Tibial nerve (tissue), 4 donors: ENCODE data around the gene UTP3. TPM values are rescaled to one million over a fixed set of nuclear protein-coding genes. Genes with fewer than 3 reads are reported as not detected.

Source experiments
- DNase-seq, 2 donors: peaks; one replicate each; pipeline ENCODE4 v3.0.0-alpha.2; 2019; ENCODE audit warnings: low spot score in 2 of 2
- H3K27ac ChIP-seq, 4 donors: fragments of 200-600 bp; sonication (generic) in 3 of 4; one replicate each; pipeline ENCODE4 v1.5.1; 2017 to 2019; ENCODE audit warnings: mild to moderate bottlenecking in 1 of 4
- H3K27me3 ChIP-seq, 2 donors: fragments of 200-600 bp; sonication (generic) in 1 of 2; one replicate each; pipeline versions ENCODE4 v1.5.1 to v1.6.0; 2017 to 2019
- H3K36me3 ChIP-seq, 3 donors: fragments of 200-600 bp; sonication (generic); one replicate each; pipeline ENCODE4 v1.5.1; 2018 to 2019
- H3K4me1 ChIP-seq, 4 donors: fragments of 200-600 bp; sonication (generic) in 3 of 4; one replicate each; pipeline ENCODE4 v1.5.1; 2017 to 2019
- H3K4me3 ChIP-seq, 4 donors: fragments of 200-600 bp; sonication (generic) in 3 of 4; one replicate each; pipeline ENCODE4 v1.5.1; 2017 to 2019; ENCODE audit warnings: mild to moderate bottlenecking in 1 of 4, moderate library complexity in 1 of 4
- H3K9me3 ChIP-seq, 4 donors: fragments of 200-600 bp; sonication (generic) in 3 of 4; one replicate each; pipeline ENCODE4 v1.5.1; 2017 to 2019
- EP300 ChIP-seq, 2 donors: sonication (generic); formaldehyde crosslinking; IDR thresholded peaks; one replicate each; pipeline ENCODE4 v1.6.1; 2017; ENCODE audit warnings: antibody characterized with exemption in 2 of 2, mild to moderate bottlenecking in 1 of 2
- WGBS, 2 donors: methylation state at CpG; one replicate each; pipeline ENCODE4 v1.1.5; 2018; 5-methylcytosine and 5-hydroxymethylcytosine counted together
- small RNA-seq: library from RNA; depleted of rRNA; stranded (forward); fragments of <200 nt; gene quantifications from one replicate; pipeline ENCODE3, GENCODE V24; 2016
- total RNA-seq, 4 donors: library from RNA; depleted of rRNA; stranded (reverse); fragments of >200 nt; gene quantifications; one replicate each; pipeline ENCODE4 v1.1.0, GENCODE V29; 2016

The UTP3 gene
- total RNA-seq, 4 donors from 2014 or later: 14.3 to 19.4 (median 17.0) TPM

GRCh38 chr4:70739496-70740337 lies 51.4 kb downstream of the UTP3 start:
- TF ChIP-seq EP300 (IDR thresholded peaks at IDR 0.05): no peak
- Histone ChIP-seq H3K36me3 (no peaks in the 10 kb centered on the region), H3K4me3 (no peak overlapping the region), H3K27me3 (no peaks in the 10 kb centered on the region), H3K27ac (no peak overlapping the region), H3K9me3 (no peaks in the 10 kb centered on the region), H3K4me1 (peaks cover 0 to 77% (median 14%) of the 10 kb centered on the region in 4 donors)
- WGBS, 2 donors: 84 to 92% methylated on average over 6 of the region's 6 CpGs
- no peak for DNase-seq

Small RNA genes lying within 50 kb of the gene (small RNA-seq; reads per million reads assigned to genes)
- gene RNU6-520P (not detected), gene RNU6-784P (not detected)

Other genes starting within 250 kb of the UTP3 start
- gene MUC7, start 216.3 kb upstream of the UTP3 start, total RNA-seq: not detected
- not detected for gene AMTN, start 170.0 kb upstream of the UTP3 start, total RNA-seq
- gene AMBN, start 96.3 kb upstream of the UTP3 start, total RNA-seq: not detected
- not detected for gene ENAM, start 59.8 kb upstream of the UTP3 start, total RNA-seq
- gene JCHAIN, start 22.0 kb upstream of the UTP3 start, total RNA-seq: 10 to 100 TPM in 1 of 4 donors, 1 to 10 TPM in 3; 3.1 to 17.4 (median 4.8) TPM
- gene RUFY3, start 33.4 kb downstream of the UTP3 start, total RNA-seq: 100 to 1,000 TPM in 1 of 4 donors, 10 to 100 TPM in 3; 84.5 to 124 (median 88.8) TPM
- gene GRSF1, start 151.4 kb downstream of the UTP3 start, total RNA-seq: 10 to 100 TPM; 33.3 to 45.9 (median 40.6) TPM
- 10 to 100 TPM; 12.7 to 23.8 (median 18.2) TPM for gene MOB1B, start 213.8 kb downstream of the UTP3 start, total RNA-seq